ENCODE data around the gene LGSN.
"Not testable (repeated sequence)": the region's sequence is repeated elsewhere in the genome, so short reads cannot be mapped to it uniquely, and the experiment has no call there.

Gene LGSN

GRCh38 chr6:63333440-63333839 is 13.7 kb upstream of the LGSN start:
- no peaks in the 10 kb centered on the region for H3K27me3 Mint-ChIP-seq
- no peak overlapping the region for H3K27ac Mint-ChIP-seq
- DNase-seq = no peak
- H3K36me3 Mint-ChIP-seq (ENCODE audit: low read depth) = no peaks in the 10 kb centered on the region
- H3K9me3 Mint-ChIP-seq = peaks cover 7% of the 10 kb centered on the region
- H3K4me1 Mint-ChIP-seq (ENCODE audit: low read depth) = no peaks in the 10 kb centered on the region
- no peak overlapping the region for H3K4me3 Mint-ChIP-seq

- DNase-seq; H3K4me3 Mint-ChIP-seq; H3K27me3 Mint-ChIP-seq; H3K27ac Mint-ChIP-seq; H3K4me1 Mint-ChIP-seq (ENCODE audit: low read depth); H3K9me3 Mint-ChIP-seq; H3K36me3 Mint-ChIP-seq (ENCODE audit: low read depth): not testable (repeated sequence)
Measured at GRCh38 chr6:63326630-63327029, 6.8 kb upstream of the LGSN start.

GRCh38 chr6:63322981-63323380 is 3.2 kb upstream of the LGSN start:
- Mint-ChIP-seq H3K4me1 (ENCODE audit: low read depth) (no peaks in the 10 kb centered on the region), H3K27ac (no peak overlapping the region), H3K4me3 (no peak overlapping the region), H3K36me3 (ENCODE audit: low read depth) (no peaks in the 10 kb centered on the region), H3K27me3 (no peaks in the 10 kb centered on the region), H3K9me3 (peaks cover 3% of the 10 kb centered on the region)
- no peak for DNase-seq

- no peaks in the 10 kb centered on the region for H3K36me3 Mint-ChIP-seq (ENCODE audit: low read depth)
- no peaks in the 10 kb centered on the region for H3K4me1 Mint-ChIP-seq (ENCODE audit: low read depth)
- H3K4me3 Mint-ChIP-seq = no peak overlapping the region
- no peak for DNase-seq
- peaks cover 3% of the 10 kb centered on the region for H3K9me3 Mint-ChIP-seq
- H3K27ac Mint-ChIP-seq = no peak overlapping the region
- H3K27me3 Mint-ChIP-seq = no peaks in the 10 kb centered on the region
Measured at GRCh38 chr6:63321821-63322220, 2.0 kb upstream of the LGSN start.

GRCh38 chr6:63317641-63318040 is 2.1 kb downstream of the LGSN start:
- Mint-ChIP-seq H3K27ac (no peak overlapping the region), H3K9me3 (no peaks in the 10 kb centered on the region), H3K4me1 (ENCODE audit: low read depth) (no peaks in the 10 kb centered on the region), H3K27me3 (no peaks in the 10 kb centered on the region), H3K4me3 (no peak overlapping the region), H3K36me3 (ENCODE audit: low read depth) (no peaks in the 10 kb centered on the region)
- DNase-seq = no peak

- Mint-ChIP-seq H3K27ac (no peak overlapping the region), H3K27me3 (no peaks in the 10 kb centered on the region), H3K36me3 (ENCODE audit: low read depth) (no peaks in the 10 kb centered on the region), H3K9me3 (no peaks in the 10 kb centered on the region), H3K4me1 (ENCODE audit: low read depth) (no peaks in the 10 kb centered on the region), H3K4me3 (no peak overlapping the region)
- no peak for DNase-seq
Measured at GRCh38 chr6:63316113-63316512, 3.7 kb downstream of the LGSN start.

- no peaks in the 10 kb centered on the region for H3K36me3 Mint-ChIP-seq (ENCODE audit: low read depth)
- H3K27me3 Mint-ChIP-seq = no peaks in the 10 kb centered on the region
Measured at GRCh38 chr6:63313111-63313510, 6.7 kb downstream of the LGSN start.

GRCh38 chr6:63307581-63308246 is 12.1 kb downstream of the LGSN start:
- no peak for DNase-seq
- Mint-ChIP-seq H3K4me3 (no peak overlapping the region), H3K4me1 (ENCODE audit: low read depth) (no peaks in the 10 kb centered on the region), H3K36me3 (ENCODE audit: low read depth) (no peaks in the 10 kb centered on the region), H3K9me3 (no peaks in the 10 kb centered on the region), H3K27me3 (no peaks in the 10 kb centered on the region), H3K27ac (no peak overlapping the region)

More at GRCh38 chr6:63313111-63313510, 6.7 kb downstream of the LGSN start:
- no peak overlapping the region for H3K4me3 Mint-ChIP-seq
- no peak for DNase-seq
- H3K27ac Mint-ChIP-seq = no peak overlapping the region
- no peaks in the 10 kb centered on the region for H3K9me3 Mint-ChIP-seq
- no peaks in the 10 kb centered on the region for H3K4me1 Mint-ChIP-seq (ENCODE audit: low read depth)

GRCh38 chr6:63306420-63306819 is 13.4 kb downstream of the LGSN start:
- H3K27me3 Mint-ChIP-seq = no peaks in the 10 kb centered on the region
- no peaks in the 10 kb centered on the region for H3K36me3 Mint-ChIP-seq (ENCODE audit: low read depth)
- no peaks in the 10 kb centered on the region for H3K4me1 Mint-ChIP-seq (ENCODE audit: low read depth)
- H3K4me3 Mint-ChIP-seq = no peak overlapping the region
- no peak overlapping the region for H3K27ac Mint-ChIP-seq
- H3K9me3 Mint-ChIP-seq = no peaks in the 10 kb centered on the region
- no peak for DNase-seq

GRCh38 chr6:63305277-63305676 is 14.5 kb downstream of the LGSN start:
- no peaks in the 10 kb centered on the region for H3K36me3 Mint-ChIP-seq (ENCODE audit: low read depth)
- H3K4me1 Mint-ChIP-seq (ENCODE audit: low read depth) = no peaks in the 10 kb centered on the region
- no peak for DNase-seq
- H3K9me3 Mint-ChIP-seq = no peaks in the 10 kb centered on the region
- no peaks in the 10 kb centered on the region for H3K27me3 Mint-ChIP-seq
- H3K27ac Mint-ChIP-seq = no peak overlapping the region
- H3K4me3 Mint-ChIP-seq = no peak overlapping the region

GRCh38 chr6:63303476-63303875 is 16.3 kb downstream of the LGSN start:
- Mint-ChIP-seq H3K9me3 (peaks cover 3% of the 10 kb centered on the region), H3K36me3 (ENCODE audit: low read depth) (no peaks in the 10 kb centered on the region), H3K27me3 (no peaks in the 10 kb centered on the region), H3K4me3 (no peak overlapping the region), H3K4me1 (ENCODE audit: low read depth) (no peaks in the 10 kb centered on the region), H3K27ac (no peak overlapping the region)
- no peak for DNase-seq

- H3K27ac Mint-ChIP-seq = no peak overlapping the region
- no peaks in the 10 kb centered on the region for H3K27me3 Mint-ChIP-seq
- H3K9me3 Mint-ChIP-seq = peaks cover 3% of the 10 kb centered on the region
- H3K4me1 Mint-ChIP-seq (ENCODE audit: low read depth) = no peaks in the 10 kb centered on the region
- no peak overlapping the region for H3K4me3 Mint-ChIP-seq
- H3K36me3 Mint-ChIP-seq (ENCODE audit: low read depth) = no peaks in the 10 kb centered on the region
- no peak for DNase-seq
Measured at GRCh38 chr6:63299667-63300066, 20.1 kb downstream of the LGSN start.

- H3K27ac Mint-ChIP-seq = no peak overlapping the region
- peaks cover 3% of the 10 kb centered on the region for H3K9me3 Mint-ChIP-seq
- H3K27me3 Mint-ChIP-seq = no peaks in the 10 kb centered on the region
- DNase-seq = no peak
- no peak overlapping the region for H3K4me3 Mint-ChIP-seq
- no peaks in the 10 kb centered on the region for H3K36me3 Mint-ChIP-seq (ENCODE audit: low read depth)
- no peaks in the 10 kb centered on the region for H3K4me1 Mint-ChIP-seq (ENCODE audit: low read depth)
Measured at GRCh38 chr6:63295553-63296194, 24.1 kb downstream of the LGSN start.

GRCh38 chr6:63290492-63291058 is 29.2 kb downstream of the LGSN start:
- no peak for DNase-seq
- H3K36me3 Mint-ChIP-seq (ENCODE audit: low read depth) = no peaks in the 10 kb centered on the region
- no peaks in the 10 kb centered on the region for H3K4me1 Mint-ChIP-seq (ENCODE audit: low read depth)
- H3K27me3 Mint-ChIP-seq = no peaks in the 10 kb centered on the region
- H3K27ac Mint-ChIP-seq = no peak overlapping the region
- no peak overlapping the region for H3K4me3 Mint-ChIP-seq
- H3K9me3 Mint-ChIP-seq = no peaks in the 10 kb centered on the region

GRCh38 chr6:63289269-63289872 is 30.4 kb downstream of the LGSN start:
- H3K27me3 Mint-ChIP-seq = no peaks in the 10 kb centered on the region
- no peaks in the 10 kb centered on the region for H3K9me3 Mint-ChIP-seq
- H3K4me1 Mint-ChIP-seq (ENCODE audit: low read depth) = no peaks in the 10 kb centered on the region
- no peaks in the 10 kb centered on the region for H3K36me3 Mint-ChIP-seq (ENCODE audit: low read depth)
- DNase-seq = no peak
- H3K4me3 Mint-ChIP-seq = no peak overlapping the region
- no peak overlapping the region for H3K27ac Mint-ChIP-seq

Measured in activated T-cell treated with anti-CD3 and anti-CD28 coated beads, Interleukin-2, amount 50 U/mL, for 24 hours (primary cell).